HG03354 (cell line): ENCODE measurements around the gene LRRC71.

Experiments
- ATAC-seq: cut with Tn5 transposase; IDR thresholded peaks from one replicate; pipeline ENCODE4 v1.9.1; 2021; ENCODE audit warnings: mild to moderate bottlenecking; ENCODE audit not compliant: unreplicated experiment, poor library complexity, severe bottlenecking

Gene LRRC71

DNA sequence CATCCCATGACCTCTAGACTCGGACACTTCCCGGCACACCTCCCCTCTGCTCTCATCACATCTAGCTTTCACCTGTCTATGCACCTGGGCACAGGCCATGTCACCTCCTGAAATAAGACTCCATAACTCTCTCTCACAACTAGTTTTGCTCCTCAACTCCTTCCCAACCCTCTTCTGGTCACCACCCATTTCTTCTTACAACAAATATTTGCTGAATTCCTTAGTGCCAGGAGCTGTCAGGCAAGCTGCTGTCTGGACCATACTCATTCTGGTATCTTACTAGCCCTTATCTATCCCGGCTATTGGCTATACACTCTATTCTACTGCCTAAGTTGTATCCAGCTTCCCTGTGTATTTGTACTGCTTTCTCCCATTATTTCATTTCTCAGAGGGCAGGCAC, 49.1 kb downstream of the LRRC71 start:
- ATAC-seq: no peak

DNA sequence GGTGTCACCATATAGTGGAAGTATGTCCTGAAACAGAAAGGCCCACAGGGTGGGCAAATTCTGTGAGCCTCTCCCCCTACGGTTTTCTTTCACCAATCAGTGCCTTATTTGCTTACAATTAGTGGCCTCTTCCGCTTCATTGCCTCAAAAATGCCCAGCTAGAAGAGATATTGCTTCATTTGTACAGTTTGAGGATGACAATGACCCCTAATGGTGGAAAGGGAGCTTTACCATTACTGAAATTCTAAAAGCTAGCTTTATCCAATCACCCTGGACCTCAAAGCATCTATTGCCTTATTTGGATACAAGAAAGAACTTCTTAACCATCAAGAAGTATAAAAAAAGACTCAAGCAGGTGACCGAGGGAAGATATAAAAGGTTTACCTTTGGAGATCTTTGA, 49.6 kb downstream of the LRRC71 start:
- no peak for ATAC-seq

DNA sequence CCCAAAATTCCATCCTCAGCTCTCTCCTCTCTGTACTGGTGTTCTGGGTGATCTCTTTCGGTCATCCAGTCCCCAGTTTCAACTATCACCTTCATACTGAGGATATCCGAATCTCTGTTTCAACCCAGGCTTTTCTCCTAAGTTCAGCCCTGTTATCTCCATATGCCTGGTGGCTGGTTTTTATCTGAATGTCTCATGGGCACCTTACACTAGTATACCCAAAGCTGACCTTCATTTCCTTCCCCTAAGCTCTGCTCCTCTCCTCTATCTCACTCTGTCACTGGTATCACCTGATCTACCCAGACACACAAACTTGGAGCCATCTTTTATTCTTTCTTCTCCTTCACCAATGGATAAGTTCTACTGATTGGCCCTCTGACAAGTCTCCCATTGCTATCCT, 53.0 kb downstream of the LRRC71 start:
- no peak for ATAC-seq

DNA sequence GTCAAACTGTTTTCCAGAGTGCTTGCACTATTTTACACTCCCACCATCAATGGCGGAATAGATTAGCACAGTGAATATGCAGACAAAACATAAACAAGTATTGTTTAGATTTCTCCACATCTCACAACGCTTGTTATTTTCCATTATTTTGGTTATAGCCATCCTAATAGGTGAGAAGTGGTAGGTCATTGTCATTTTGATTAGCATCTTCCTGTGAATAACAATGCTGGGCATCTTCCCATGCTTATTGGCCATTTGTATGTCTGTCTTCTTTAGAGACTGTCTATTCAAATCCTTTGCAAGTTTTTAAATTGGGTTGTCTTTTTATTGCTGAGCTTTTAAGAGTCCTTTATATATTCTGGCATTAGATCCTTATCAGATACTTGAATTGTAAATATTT, 54.7 kb downstream of the LRRC71 start:
- ATAC-seq: no peak

DNA sequence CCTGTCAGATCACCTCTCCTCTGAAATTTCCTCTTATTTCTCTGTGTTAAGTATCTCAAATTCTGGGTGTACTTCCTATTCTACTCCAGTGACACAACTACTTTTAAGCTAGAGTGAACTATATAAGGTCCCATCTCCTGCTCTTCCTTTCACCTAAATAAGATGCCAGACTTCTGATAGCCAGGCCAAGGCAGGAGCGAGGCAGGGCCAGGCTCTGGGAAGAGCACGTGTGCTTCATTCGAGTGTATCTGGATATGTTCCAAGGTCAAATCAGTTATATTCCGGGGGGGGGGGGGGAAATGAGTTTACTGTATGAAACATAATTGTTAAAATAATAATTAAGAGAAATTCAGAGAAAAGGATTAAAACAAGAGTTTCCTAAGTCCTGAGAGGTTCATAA, 60.1 kb downstream of the LRRC71 start:
- ATAC-seq: no peak
